HepG2 (cell line): ENCODE results near the gene ESYT3. TPM values are rescaled to one million over a fixed set of nuclear protein-coding genes. Genes with fewer than 3 reads are reported as not detected.

Experiments used
- ARNTL ChIP-seq: sonication (generic); formaldehyde crosslinking; IDR thresholded peaks from 2 replicates; pipeline ENCODE4 v1.4.0; 2020; ENCODE audit warnings: mild to moderate bottlenecking, missing genetic modification reagents
- GATAD2A ChIP-seq: IDR thresholded peaks from 2 replicates; pipeline ENCODE4 v1.6.1; 2016
- KLF13 ChIP-seq: sonication (generic); formaldehyde crosslinking; IDR thresholded peaks from 2 replicates; pipeline ENCODE4 v1.4.0; 2020; ENCODE audit warnings: mild to moderate bottlenecking, missing genetic modification reagents
- MIXL1 ChIP-seq: IDR thresholded peaks from 2 replicates; pipeline ENCODE4 v1.6.1; 2016
- NR3C1 ChIP-seq: sonication (generic); formaldehyde crosslinking; IDR thresholded peaks from 2 replicates; pipeline ENCODE4 v1.4.0; 2020; ENCODE audit warnings: missing genetic modification reagents
- PHF5A ChIP-seq: IDR thresholded peaks from one replicate; pipeline ENCODE4 v1.6.1; 2018; ENCODE audit warnings: low read depth, missing genetic modification reagents; ENCODE audit not compliant: unreplicated experiment
- REXO4 ChIP-seq: sonication (generic); formaldehyde crosslinking; IDR thresholded peaks from 2 replicates; pipeline ENCODE4 v1.8.0; 2022; ENCODE audit warnings: missing genetic modification reagents, mild to moderate bottlenecking, borderline replicate concordance
- SYNCRIP ChIP-seq: fragments of 200-400 bp; formaldehyde crosslinking; IDR thresholded peaks from 2 replicates; pipeline ENCODE4 v1.6.1; 2018; ENCODE audit warnings: mild to moderate bottlenecking, low read depth, low read length; ENCODE audit not compliant: insufficient read depth
- ZNF10 ChIP-seq: sonication (generic); formaldehyde crosslinking; IDR thresholded peaks from 2 replicates; pipeline ENCODE4 v1.4.0; 2020; ENCODE audit warnings: mild to moderate bottlenecking, low read depth, missing genetic modification reagents, borderline replicate concordance
- ZNF383 ChIP-seq: sonication (generic); formaldehyde crosslinking; IDR thresholded peaks from 2 replicates; pipeline ENCODE4 v1.4.0; 2020; ENCODE audit warnings: missing genetic modification reagents, mild to moderate bottlenecking, borderline replicate concordance
- ZSCAN30 ChIP-seq: sonication (generic); formaldehyde crosslinking; IDR thresholded peaks from 2 replicates; pipeline ENCODE4 v1.5.0; 2020; ENCODE audit warnings: mild to moderate bottlenecking, missing genetic modification reagents
- polyA plus RNA-seq, 8 experiments: library from polyadenylated mRNA; depleted of rRNA in 3 of 8; stranded (reverse) in 7 of 8; unstranded in 1 of 8; fragments of >200 nt; fragmentation: Illumina TruSeq in 4 of 8; extraction: Trizol in 4 of 8; gene quantifications; 2 replicates each; pipeline versions ENCODE4 v1.2.1 to v1.2.3, GENCODE V29; 2011 to 2016; ENCODE audit warnings: low read depth in 4 of 8, missing spikeins in 1 of 8, mixed read lengths in 1 of 8; ENCODE audit not compliant: insufficient read depth in 1 of 8
- total RNA-seq, 5 experiments: library from RNA; depleted of rRNA; stranded (reverse); fragments of >200 nt; fragmentation: Illumina TruSeq; extraction: Trizol; gene quantifications; 2 replicates each; pipeline ENCODE4 v1.2.3, GENCODE V29; 2016; ENCODE audit warnings: low read depth in 1 of 5
- TF ChIP-seq, protein P1 (sequence below): sonication (generic); formaldehyde crosslinking; IDR thresholded peaks from 2 replicates; pipeline ENCODE4 v1.8.1; 2023; ENCODE audit warnings: mild to moderate bottlenecking, missing genetic modification reagents
- TF ChIP-seq, protein P2 (sequence below): sonication (generic); formaldehyde crosslinking; IDR thresholded peaks from 2 replicates; pipeline ENCODE4 v1.5.1; 2020; ENCODE audit warnings: mild to moderate bottlenecking, missing genetic modification reagents
- TF ChIP-seq, protein P3 (sequence below): sonication (generic); formaldehyde crosslinking; IDR thresholded peaks from 2 replicates; pipeline ENCODE4 v1.5.1; 2020; ENCODE audit warnings: mild to moderate bottlenecking, missing genetic modification reagents, moderate library complexity
- TF ChIP-seq, protein P4 (sequence below): sonication (generic); formaldehyde crosslinking; IDR thresholded peaks from 2 replicates; pipeline ENCODE4 v1.8.1; 2022; ENCODE audit warnings: low read depth, mild to moderate bottlenecking, missing genetic modification reagents
- TF ChIP-seq, protein P5 (sequence below): sonication (generic); formaldehyde crosslinking; IDR thresholded peaks from 2 replicates; pipeline ENCODE4 v1.5.0; 2020; ENCODE audit warnings: missing genetic modification reagents

Gene ESYT3
- total and polyA plus RNA-seq, 2 of the 13 experiments (the other 11 are each of a cell fraction or from before 2014, with no cell fraction given): 1.5 to 4.1 TPM

DNA sequence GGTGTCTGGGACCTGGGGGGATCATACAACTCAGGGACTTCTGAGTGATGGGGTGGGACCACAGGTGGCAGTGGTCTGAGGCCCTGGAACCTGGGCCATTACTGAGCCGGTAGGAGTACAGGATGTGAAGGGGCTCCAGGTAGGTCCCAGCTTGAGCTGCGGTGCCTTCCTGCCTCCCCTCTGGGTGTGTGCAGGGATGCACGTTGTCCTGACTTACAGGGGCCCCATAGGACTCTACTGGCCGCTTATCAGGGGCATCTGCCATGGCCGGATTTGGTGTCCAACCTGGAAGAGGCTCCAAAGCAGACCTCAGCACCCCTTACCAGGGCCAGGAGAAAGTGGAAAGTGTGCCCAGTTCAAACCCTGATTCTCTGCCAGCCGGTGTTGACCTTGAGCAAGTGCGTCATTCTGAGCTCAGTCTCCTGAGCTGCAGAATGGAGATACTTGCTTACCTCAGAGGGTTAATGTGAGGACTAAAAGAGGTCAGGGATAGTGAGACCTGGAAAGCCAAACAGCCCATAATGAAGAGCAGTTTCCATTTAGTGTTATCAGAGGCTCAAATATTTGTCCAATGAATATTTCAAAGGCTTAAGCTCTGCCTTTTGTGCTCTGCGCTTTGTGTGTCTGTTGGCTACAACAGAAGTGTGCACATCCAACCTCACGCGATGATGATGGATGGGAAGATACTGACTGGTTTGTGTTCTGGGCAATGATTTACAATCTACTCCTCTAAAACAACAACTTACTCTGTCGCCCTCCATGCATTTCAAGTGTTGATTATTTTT is 35.4 kb upstream of the ESYT3 start (continued):
- TF ChIP-seq, protein P1, sequence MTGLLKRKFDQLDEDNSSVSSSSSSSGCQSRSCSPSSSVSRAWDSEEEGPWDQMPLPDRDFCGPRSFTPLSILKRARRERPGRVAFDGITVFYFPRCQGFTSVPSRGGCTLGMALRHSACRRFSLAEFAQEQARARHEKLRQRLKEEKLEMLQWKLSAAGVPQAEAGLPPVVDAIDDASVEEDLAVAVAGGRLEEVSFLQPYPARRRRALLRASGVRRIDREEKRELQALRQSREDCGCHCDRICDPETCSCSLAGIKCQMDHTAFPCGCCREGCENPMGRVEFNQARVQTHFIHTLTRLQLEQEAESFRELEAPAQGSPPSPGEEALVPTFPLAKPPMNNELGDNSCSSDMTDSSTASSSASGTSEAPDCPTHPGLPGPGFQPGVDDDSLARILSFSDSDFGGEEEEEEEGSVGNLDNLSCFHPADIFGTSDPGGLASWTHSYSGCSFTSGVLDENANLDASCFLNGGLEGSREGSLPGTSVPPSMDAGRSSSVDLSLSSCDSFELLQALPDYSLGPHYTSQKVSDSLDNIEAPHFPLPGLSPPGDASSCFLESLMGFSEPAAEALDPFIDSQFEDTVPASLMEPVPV (CRISPR knock-in tag): no peak
- TF ChIP-seq, protein P2, sequence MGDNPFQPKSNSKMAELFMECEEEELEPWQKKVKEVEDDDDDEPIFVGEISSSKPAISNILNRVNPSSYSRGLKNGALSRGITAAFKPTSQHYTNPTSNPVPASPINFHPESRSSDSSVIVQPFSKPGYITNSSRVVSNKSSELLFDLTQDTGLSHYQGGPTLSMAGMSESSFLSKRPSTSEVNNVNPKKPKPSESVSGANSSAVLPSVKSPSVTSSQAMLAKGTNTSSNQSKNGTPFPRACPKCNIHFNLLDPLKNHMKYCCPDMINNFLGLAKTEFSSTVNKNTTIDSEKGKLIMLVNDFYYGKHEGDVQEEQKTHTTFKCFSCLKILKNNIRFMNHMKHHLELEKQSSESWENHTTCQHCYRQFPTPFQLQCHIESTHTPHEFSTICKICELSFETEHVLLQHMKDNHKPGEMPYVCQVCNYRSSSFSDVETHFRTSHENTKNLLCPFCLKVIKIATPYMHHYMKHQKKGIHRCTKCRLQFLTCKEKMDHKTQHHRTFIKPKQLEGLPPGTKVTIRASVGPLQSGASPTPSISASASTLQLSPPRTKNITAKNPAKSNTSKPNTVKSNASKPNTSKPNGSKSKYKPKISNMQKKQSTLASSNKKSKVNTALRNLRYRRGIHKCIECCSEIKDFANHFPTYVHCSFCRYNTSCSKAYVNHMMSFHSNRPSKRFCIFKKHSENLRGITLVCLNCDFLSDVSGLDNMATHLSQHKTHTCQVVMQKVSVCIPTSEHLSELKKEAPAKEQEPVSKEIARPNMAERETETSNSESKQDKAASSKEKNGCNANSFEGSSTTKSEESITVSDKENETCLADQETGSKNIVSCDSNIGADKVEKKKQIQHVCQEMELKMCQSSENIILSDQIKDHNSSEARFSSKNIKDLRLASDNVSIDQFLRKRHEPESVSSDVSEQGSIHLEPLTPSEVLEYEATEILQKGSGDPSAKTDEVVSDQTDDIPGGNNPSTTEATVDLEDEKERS (CRISPR knock-in tag): no peak
- TF ChIP-seq, protein P3, sequence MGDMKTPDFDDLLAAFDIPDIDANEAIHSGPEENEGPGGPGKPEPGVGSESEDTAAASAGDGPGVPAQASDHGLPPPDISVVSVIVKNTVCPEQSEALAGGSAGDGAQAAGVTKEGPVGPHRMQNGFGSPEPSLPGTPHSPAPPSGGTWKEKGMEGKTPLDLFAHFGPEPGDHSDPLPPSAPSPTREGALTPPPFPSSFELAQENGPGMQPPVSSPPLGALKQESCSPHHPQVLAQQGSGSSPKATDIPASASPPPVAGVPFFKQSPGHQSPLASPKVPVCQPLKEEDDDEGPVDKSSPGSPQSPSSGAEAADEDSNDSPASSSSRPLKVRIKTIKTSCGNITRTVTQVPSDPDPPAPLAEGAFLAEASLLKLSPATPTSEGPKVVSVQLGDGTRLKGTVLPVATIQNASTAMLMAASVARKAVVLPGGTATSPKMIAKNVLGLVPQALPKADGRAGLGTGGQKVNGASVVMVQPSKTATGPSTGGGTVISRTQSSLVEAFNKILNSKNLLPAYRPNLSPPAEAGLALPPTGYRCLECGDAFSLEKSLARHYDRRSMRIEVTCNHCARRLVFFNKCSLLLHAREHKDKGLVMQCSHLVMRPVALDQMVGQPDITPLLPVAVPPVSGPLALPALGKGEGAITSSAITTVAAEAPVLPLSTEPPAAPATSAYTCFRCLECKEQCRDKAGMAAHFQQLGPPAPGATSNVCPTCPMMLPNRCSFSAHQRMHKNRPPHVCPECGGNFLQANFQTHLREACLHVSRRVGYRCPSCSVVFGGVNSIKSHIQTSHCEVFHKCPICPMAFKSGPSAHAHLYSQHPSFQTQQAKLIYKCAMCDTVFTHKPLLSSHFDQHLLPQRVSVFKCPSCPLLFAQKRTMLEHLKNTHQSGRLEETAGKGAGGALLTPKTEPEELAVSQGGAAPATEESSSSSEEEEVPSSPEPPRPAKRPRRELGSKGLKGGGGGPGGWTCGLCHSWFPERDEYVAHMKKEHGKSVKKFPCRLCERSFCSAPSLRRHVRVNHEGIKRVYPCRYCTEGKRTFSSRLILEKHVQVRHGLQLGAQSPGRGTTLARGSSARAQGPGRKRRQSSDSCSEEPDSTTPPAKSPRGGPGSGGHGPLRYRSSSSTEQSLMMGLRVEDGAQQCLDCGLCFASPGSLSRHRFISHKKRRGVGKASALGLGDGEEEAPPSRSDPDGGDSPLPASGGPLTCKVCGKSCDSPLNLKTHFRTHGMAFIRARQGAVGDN (CRISPR knock-in tag): no peak
- TF ChIP-seq MIXL1 (CRISPR knock-in tag) (peak; percentile 72; the same call in 1 of the 2 replicates), KLF13 (CRISPR knock-in tag) (no peak), ZNF10 (CRISPR knock-in tag) (no peak), GATAD2A (CRISPR knock-in tag) (0 out of 2 replicates have a peak, but pooled peaks have one; percentile 26), SYNCRIP (no peak), ZNF383 (no peak), NR3C1 (CRISPR knock-in tag) (no peak), REXO4 (no peak), ZSCAN30 (CRISPR knock-in tag) (no peak), ARNTL (CRISPR knock-in tag) (no peak), PHF5A (CRISPR knock-in tag) (no peak)
- TF ChIP-seq, protein P4, sequence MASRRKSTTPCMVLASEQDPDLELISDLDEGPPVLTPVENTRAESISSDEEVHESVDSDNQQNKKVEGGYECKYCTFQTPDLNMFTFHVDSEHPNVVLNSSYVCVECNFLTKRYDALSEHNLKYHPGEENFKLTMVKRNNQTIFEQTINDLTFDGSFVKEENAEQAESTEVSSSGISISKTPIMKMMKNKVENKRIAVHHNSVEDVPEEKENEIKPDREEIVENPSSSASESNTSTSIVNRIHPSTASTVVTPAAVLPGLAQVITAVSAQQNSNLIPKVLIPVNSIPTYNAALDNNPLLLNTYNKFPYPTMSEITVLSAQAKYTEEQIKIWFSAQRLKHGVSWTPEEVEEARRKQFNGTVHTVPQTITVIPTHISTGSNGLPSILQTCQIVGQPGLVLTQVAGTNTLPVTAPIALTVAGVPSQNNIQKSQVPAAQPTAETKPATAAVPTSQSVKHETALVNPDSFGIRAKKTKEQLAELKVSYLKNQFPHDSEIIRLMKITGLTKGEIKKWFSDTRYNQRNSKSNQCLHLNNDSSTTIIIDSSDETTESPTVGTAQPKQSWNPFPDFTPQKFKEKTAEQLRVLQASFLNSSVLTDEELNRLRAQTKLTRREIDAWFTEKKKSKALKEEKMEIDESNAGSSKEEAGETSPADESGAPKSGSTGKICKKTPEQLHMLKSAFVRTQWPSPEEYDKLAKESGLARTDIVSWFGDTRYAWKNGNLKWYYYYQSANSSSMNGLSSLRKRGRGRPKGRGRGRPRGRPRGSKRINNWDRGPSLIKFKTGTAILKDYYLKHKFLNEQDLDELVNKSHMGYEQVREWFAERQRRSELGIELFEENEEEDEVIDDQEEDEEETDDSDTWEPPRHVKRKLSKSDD (CRISPR knock-in tag): 0 out of 2 replicates have a peak, but pooled peaks have one; percentile 63
- TF ChIP-seq, protein P5, sequence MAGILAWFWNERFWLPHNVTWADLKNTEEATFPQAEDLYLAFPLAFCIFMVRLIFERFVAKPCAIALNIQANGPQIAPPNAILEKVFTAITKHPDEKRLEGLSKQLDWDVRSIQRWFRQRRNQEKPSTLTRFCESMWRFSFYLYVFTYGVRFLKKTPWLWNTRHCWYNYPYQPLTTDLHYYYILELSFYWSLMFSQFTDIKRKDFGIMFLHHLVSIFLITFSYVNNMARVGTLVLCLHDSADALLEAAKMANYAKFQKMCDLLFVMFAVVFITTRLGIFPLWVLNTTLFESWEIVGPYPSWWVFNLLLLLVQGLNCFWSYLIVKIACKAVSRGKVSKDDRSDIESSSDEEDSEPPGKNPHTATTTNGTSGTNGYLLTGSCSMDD (CRISPR knock-in tag): no peak
